Measurements from ENCODE around the gene FAM186B. TPM values are rescaled to one million over a fixed set of nuclear protein-coding genes. Genes with fewer than 3 reads are reported as not detected.

FAM186B gene
- total RNA-seq, 1 donor from 2014 or later, result 0.26 TPM

DNA sequence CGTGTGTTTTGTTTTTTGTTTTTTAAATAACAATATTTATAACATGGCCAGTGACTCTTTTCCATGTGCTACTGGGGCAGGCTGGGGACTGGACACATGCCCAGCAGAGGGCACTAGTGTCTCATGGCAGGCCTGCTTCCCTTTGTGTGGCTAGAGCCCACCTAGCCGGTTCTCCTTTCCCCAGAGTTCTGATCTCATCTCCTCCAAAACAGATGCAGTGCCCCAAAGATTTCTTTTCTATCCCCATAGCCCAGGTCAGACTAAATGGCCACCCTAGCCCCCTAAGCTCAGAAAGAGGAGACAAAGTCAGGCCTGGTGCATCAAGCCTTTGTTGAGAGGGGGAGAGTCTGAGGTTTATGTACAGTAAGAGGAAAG, 39.2 kb upstream of the FAM186B start:
- Histone ChIP-seq H3K27me3 (ENCODE audit: control insufficient read depth, insufficient read depth, low read length) (no peaks in the 10 kb centered on the region), H3K4me3 (ENCODE audit: low read depth, low read length) (no peak overlapping the region), H3K36me3 (ENCODE audit: control insufficient read depth, insufficient read depth, low read length) (peaks cover 6% of the 10 kb centered on the region)
- peak; percentile 55 for DNase-seq (ENCODE audit: low read depth)
- FAIRE-seq, result no peak
- TF ChIP-seq, protein P1, sequence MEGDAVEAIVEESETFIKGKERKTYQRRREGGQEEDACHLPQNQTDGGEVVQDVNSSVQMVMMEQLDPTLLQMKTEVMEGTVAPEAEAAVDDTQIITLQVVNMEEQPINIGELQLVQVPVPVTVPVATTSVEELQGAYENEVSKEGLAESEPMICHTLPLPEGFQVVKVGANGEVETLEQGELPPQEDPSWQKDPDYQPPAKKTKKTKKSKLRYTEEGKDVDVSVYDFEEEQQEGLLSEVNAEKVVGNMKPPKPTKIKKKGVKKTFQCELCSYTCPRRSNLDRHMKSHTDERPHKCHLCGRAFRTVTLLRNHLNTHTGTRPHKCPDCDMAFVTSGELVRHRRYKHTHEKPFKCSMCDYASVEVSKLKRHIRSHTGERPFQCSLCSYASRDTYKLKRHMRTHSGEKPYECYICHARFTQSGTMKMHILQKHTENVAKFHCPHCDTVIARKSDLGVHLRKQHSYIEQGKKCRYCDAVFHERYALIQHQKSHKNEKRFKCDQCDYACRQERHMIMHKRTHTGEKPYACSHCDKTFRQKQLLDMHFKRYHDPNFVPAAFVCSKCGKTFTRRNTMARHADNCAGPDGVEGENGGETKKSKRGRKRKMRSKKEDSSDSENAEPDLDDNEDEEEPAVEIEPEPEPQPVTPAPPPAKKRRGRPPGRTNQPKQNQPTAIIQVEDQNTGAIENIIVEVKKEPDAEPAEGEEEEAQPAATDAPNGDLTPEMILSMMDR (IDR thresholded peaks at IDR 0.05; ENCODE audit: insufficient read depth, low read length, severe bottlenecking), result peak; percentile 91

DNA sequence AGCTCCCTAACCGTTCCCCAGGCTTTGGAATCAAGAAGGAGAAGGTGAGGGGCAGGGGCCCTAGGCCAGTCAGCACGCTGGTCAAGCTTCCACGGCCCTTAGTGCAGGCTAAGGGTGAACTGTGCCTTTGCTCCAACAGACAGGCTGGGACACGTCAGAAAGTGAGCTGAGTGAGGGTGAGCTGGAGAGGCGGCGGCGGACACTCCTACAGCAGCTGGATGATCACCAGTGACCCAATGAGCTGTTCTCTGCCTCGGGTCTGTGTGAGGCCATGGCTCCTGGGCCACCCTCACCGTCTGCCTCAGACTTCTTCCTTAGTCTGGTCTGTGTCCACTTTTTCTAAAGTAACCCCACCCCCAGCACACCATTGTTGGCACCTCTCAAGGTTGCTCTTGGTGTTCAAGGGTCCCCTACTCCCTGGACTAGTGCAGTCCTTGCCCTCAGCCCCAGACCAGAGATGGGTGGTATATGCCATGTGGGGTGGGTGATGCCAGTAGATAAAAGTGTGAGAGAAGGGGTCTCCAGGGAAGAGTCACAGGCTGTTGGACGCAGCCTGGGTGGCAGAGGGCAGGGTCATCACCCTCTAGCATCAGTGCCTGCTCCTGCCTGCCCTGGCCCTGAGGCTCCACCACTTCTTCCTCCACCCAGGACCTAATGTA, 38.7 kb upstream of the FAM186B start:
- no peaks in the 10 kb centered on the region for H3K27me3 ChIP-seq (ENCODE audit: control insufficient read depth, insufficient read depth, low read length)
- DNase-seq (ENCODE audit: low read depth) (peak; percentile 82), FAIRE-seq (no peak)
- no peak overlapping the region for H3K4me3 ChIP-seq (ENCODE audit: low read depth, low read length)
- TF ChIP-seq, protein P1 (IDR thresholded peaks at IDR 0.05; ENCODE audit: insufficient read depth, low read length, severe bottlenecking), result no peak
- H3K36me3 ChIP-seq (ENCODE audit: control insufficient read depth, insufficient read depth, low read length), result peaks cover 6% of the 10 kb centered on the region

DNA sequence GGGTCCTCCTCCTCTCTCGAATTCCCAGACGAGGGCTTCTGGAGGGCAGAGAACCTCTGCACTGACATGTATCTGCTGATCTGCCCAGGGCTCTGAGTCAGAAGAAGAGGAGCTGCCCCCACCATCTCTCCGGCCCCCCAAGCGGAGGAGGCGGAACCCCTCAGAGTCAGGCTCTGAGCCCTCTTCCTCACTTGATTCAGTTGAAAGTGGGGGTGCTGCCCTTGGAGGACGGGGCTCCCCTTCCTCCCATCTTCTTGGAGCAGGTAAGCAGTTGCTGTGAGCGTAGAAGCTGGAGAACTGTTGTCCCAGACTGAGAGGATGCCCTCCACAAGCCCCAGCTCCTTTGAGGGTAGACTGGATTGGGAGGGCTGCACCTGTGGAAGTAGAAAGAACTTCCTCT, 37.7 kb upstream of the FAM186B start:
- TF ChIP-seq, protein P1 (IDR thresholded peaks at IDR 0.05; ENCODE audit: insufficient read depth, low read length, severe bottlenecking), result no peak
- Histone ChIP-seq H3K36me3 (ENCODE audit: control insufficient read depth, insufficient read depth, low read length) (peaks cover 6% of the 10 kb centered on the region), H3K27me3 (ENCODE audit: control insufficient read depth, insufficient read depth, low read length) (no peaks in the 10 kb centered on the region), H3K4me3 (ENCODE audit: low read depth, low read length) (no peak overlapping the region)
- DNase-seq (ENCODE audit: low read depth) (no peak), FAIRE-seq (no peak)

DNA sequence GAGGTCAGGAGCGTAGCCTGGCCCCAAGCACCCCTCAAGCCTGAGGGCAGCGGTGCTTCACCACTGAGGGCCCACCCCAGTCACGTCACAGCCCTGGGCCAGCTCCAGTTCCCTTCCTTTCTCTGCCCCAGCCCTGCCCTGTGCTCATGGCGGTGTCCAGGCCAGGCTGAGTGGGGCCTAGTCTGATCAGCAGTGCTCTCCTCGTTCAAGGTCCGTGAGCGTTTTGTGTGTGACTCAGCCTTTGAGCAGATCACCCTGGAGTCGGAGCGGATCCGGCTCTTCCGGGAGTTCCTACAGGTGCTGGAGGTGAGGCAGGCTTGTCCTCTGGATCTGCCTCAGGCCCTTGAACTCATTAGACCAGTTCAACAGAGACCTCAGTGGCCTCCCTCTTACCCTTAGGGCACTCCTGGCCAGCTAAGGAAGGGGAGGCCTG, 36.9 kb upstream of the FAM186B start:
- no peaks in the 10 kb centered on the region for H3K27me3 ChIP-seq (ENCODE audit: control insufficient read depth, insufficient read depth, low read length)
- H3K36me3 ChIP-seq (ENCODE audit: control insufficient read depth, insufficient read depth, low read length), result peaks cover 6% of the 10 kb centered on the region
- DNase-seq (ENCODE audit: low read depth) (peak; percentile 39), FAIRE-seq (no peak)
- TF ChIP-seq, protein P1 (IDR thresholded peaks at IDR 0.05; ENCODE audit: insufficient read depth, low read length, severe bottlenecking), result no peak
- H3K4me3 ChIP-seq (ENCODE audit: low read depth, low read length), result no peak overlapping the region

DNA sequence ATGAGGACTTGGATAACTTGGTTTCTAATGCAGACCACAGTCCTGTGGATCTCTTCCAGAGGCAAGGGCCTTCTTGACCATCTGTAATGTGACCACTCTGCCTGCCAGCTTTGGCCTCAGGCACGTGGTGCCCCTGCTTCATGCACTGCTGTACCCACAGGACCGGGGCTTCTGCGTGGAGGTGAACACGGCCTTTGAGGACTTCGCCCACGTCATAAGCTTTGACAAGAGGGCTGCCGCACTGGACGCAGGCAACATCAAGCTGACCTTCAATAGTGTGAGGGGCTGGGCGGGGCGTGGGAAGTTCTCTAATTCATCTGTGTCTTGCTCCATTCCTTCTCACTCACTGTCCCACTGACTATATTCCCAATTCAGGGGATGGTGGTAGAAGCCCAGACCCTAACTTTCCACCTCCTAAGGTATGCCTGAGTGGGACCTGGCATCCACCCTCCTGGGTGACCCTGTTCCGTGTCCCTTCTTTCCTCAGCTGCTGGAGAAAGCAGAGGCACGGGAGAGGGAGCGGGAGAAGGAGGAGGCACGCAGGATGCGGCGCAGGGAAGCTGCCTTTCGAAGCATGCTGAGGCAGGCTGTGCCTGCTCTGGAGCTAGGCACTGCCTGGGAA, 36.4 kb upstream of the FAM186B start:
- no peak overlapping the region for H3K4me3 ChIP-seq (ENCODE audit: low read depth, low read length)
- peaks cover 8% of the 10 kb centered on the region for H3K36me3 ChIP-seq (ENCODE audit: control insufficient read depth, insufficient read depth, low read length)
- no peak for DNase-seq (ENCODE audit: low read depth)
- no peaks in the 10 kb centered on the region for H3K27me3 ChIP-seq (ENCODE audit: control insufficient read depth, insufficient read depth, low read length)
- TF ChIP-seq, protein P1 (IDR thresholded peaks at IDR 0.05; ENCODE audit: insufficient read depth, low read length, severe bottlenecking), result no peak
- FAIRE-seq, result no peak

All from bronchial epithelial cell (primary cell).